Upper lobe of left lung (tissue), 6 donors: Measurements from ENCODE around the gene AS3MT. TPM values are rescaled to one million over a fixed set of nuclear protein-coding genes. Genes with fewer than 3 reads are reported as not detected.
"Not testable (repeated sequence)": the region's sequence is repeated elsewhere in the genome, so short reads cannot be mapped to it uniquely, and the experiment has no call there.

Experiments used
- ATAC-seq, 2 donors: fragments of 200-7000 bp; cut with Tn5 transposase; one replicate each; pipeline ENCODE4 v1.9.1; 2022; ENCODE audit warnings: mild to moderate bottlenecking in 2 of 2, moderate library complexity in 2 of 2; ENCODE audit not compliant: low FRiP score in 2 of 2
- DNase-seq, 2 donors: peaks; one replicate each; pipeline ENCODE4 v3.0.0-alpha.2; 2019 to 2020
- H3K27ac ChIP-seq, 4 donors: fragments of 200-600 bp; sonication (generic); one replicate each; pipeline ENCODE4 v1.5.1; 2016 to 2019
- H3K27me3 ChIP-seq, 4 donors: fragments of 200-600 bp; sonication (generic); one replicate each; pipeline ENCODE4 v1.5.1; 2017 to 2019
- H3K36me3 ChIP-seq, 4 donors: fragments of 200-600 bp; sonication (generic); one replicate each; pipeline ENCODE4 v1.5.1; 2016 to 2019
- H3K4me1 ChIP-seq, 4 donors: fragments of 200-600 bp; sonication (generic); one replicate each; pipeline ENCODE4 v1.5.1; 2018 to 2019
- H3K4me3 ChIP-seq, 4 donors: fragments of 200-600 bp; sonication (generic); one replicate each; pipeline ENCODE4 v1.5.1; 2017 to 2019; ENCODE audit warnings: mild to moderate bottlenecking in 2 of 4, moderate library complexity in 1 of 4
- H3K9me3 ChIP-seq, 4 donors: fragments of 200-600 bp; sonication (generic); one replicate each; pipeline ENCODE4 v1.5.1; 2018 to 2019
- EP300 ChIP-seq, 4 donors: sonication (generic); formaldehyde crosslinking; IDR thresholded peaks; one replicate each; pipeline ENCODE4 v1.5.1; 2017; ENCODE audit warnings: antibody characterized with exemption in 4 of 4, control low read depth in 2 of 4
- POLR2A ChIP-seq, 4 donors: fragments of 450-650 bp; IDR thresholded peaks; one replicate each; pipeline ENCODE4 v1.5.1; 2016 to 2017; ENCODE audit warnings: antibody characterized with exemption in 4 of 4, mild to moderate bottlenecking in 2 of 4
- POLR2AphosphoS5 ChIP-seq, 2 donors: sonication (generic); formaldehyde crosslinking; IDR thresholded peaks; one replicate each; pipeline ENCODE4 v1.5.1; 2017; ENCODE audit warnings: antibody characterized with exemption in 2 of 2
- WGBS, 2 donors: methylation state at CpG; one replicate each; pipeline ENCODE4 v1.1.5; 2017 to 2018; 5-methylcytosine and 5-hydroxymethylcytosine counted together
- total RNA-seq, 6 donors: library from RNA; depleted of rRNA in 4 of 6; stranded (reverse); fragments of >200 nt in 4 of 6; gene quantifications; one replicate each; pipeline versions ENCODE4 v1.1.0 to v1.2.1, GENCODE V29; 2016 to 2021
- TF ChIP-seq, protein P1 (sequence below), 6 experiments: fragments of 450-650 bp in 4 of 6; fragments of 200-600 bp in 2 of 6; sonication (generic) in 2 of 6; IDR thresholded peaks; one replicate each; pipeline ENCODE4 v1.5.1; 2016 to 2019; ENCODE audit warnings: antibody characterized with exemption in 6 of 6
- donor health status: DM: no; HTN: no; CAD: no; lungs with moderate emphysema.
- donor health status: DM: no; HTN: yes; CAD: no; lungs with severe emphysema.

The AS3MT gene
- total RNA-seq, 6 donors from 2014 or later = 1.7 to 4.9 (median 2.3) TPM

DNA sequence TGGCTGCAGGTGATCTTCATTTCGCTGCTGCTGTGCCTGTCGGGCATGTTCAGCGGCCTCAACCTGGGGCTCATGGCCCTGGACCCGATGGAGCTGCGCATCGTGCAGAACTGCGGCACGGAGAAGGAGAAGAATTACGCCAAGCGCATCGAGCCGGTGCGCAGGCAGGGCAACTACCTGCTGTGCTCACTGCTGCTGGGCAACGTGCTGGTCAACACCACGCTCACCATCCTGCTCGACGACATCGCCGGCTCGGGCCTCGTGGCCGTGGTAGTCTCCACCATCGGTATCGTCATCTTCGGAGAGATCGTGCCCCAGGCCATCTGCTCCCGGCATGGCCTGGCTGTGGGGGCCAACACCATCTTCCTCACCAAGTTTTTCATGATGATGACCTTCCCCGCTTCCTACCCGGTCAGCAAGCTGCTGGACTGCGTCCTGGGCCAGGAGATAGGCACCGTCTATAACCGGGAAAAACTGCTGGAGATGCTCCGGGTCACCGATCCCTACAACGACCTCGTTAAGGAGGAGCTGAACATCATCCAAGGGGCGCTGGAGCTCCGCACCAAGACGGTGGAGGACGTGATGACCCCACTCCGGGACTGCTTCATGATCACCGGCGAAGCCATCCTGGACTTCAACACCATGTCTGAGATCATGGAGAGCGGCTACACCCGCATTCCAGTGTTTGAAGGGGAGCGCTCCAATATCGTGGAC is 50.1 kb downstream of the AS3MT start:
- Histone ChIP-seq H3K9me3 (no peaks in the 10 kb centered on the region), H3K4me1 (peaks cover 26 to 46% (median 40%) of the 10 kb centered on the region in 4 donors), H3K27me3 (no peaks in the 10 kb centered on the region), H3K27ac (peak overlapping the region in 2 of 4 donors; percentile 77 to 92), H3K36me3 (no peaks in the 10 kb centered on the region), H3K4me3 (peak overlapping the region; percentile 80 to 99 (median 97))
- DNase-seq = peak; percentile 25 to 82
- 42 to 56% methylated on average over 17 to 40 of the region's 47 CpGs for WGBS, 2 donors
- ATAC-seq = no peak
- TF ChIP-seq POLR2A (IDR thresholded peaks at IDR 0.05) = no peak

DNA sequence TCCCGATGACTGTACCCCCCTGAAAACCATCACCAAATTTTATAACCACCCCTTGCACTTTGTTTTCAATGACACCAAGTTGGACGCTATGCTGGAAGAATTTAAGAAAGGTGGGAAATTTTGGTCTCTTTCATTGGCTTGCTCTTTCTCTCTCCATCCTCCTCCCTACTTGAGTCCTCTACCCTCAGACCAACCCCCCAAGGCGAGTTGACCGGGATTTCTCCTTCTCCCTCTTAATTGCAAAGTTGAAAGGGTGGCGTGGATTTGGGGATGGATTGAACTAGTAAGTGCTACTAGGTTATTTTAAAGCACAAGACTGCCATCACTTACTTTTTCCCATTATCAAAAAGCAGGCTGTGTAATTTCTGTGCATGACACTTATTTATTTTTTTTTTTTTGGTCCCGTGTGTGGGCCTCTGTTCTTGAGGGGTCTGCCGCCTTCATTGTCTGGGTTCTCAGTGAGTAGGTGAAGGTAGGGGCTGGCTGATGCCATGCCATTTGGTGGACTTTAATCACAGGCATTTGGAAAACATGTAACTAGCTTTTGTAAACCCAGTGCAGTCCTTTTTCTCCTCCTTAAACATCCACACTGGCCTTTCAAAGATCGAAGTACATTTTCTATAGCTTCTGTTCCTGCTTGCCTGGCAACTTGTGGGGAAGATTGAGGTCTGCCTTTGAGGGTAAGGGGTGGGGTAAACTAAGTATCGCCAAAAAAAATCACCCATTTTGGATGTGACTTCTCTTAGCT is 50.9 kb downstream of the AS3MT start:
- peaks cover 26 to 46% (median 40%) of the 10 kb centered on the region in 4 donors for H3K4me1 ChIP-seq
- peak overlapping the region in 3 of 4 donors; percentile 80 to 99 (median 97) for H3K4me3 ChIP-seq
- H3K9me3 ChIP-seq = no peaks in the 10 kb centered on the region
- H3K36me3 ChIP-seq = no peaks in the 10 kb centered on the region
- no peak for DNase-seq
- 57 to 62% methylated on average over 9 of the region's 9 CpGs for WGBS, 2 donors
- no peak for ATAC-seq
- H3K27me3 ChIP-seq = no peaks in the 10 kb centered on the region
- H3K27ac ChIP-seq = no peak overlapping the region
- TF ChIP-seq, protein P1, sequence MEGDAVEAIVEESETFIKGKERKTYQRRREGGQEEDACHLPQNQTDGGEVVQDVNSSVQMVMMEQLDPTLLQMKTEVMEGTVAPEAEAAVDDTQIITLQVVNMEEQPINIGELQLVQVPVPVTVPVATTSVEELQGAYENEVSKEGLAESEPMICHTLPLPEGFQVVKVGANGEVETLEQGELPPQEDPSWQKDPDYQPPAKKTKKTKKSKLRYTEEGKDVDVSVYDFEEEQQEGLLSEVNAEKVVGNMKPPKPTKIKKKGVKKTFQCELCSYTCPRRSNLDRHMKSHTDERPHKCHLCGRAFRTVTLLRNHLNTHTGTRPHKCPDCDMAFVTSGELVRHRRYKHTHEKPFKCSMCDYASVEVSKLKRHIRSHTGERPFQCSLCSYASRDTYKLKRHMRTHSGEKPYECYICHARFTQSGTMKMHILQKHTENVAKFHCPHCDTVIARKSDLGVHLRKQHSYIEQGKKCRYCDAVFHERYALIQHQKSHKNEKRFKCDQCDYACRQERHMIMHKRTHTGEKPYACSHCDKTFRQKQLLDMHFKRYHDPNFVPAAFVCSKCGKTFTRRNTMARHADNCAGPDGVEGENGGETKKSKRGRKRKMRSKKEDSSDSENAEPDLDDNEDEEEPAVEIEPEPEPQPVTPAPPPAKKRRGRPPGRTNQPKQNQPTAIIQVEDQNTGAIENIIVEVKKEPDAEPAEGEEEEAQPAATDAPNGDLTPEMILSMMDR (IDR thresholded peaks at IDR 0.05) = no peak
- TF ChIP-seq POLR2AphosphoS5 (IDR thresholded peaks at IDR 0.05) (no peak), POLR2A (IDR thresholded peaks at IDR 0.05) (no peak), EP300 (IDR thresholded peaks at IDR 0.05) (no peak)

DNA sequence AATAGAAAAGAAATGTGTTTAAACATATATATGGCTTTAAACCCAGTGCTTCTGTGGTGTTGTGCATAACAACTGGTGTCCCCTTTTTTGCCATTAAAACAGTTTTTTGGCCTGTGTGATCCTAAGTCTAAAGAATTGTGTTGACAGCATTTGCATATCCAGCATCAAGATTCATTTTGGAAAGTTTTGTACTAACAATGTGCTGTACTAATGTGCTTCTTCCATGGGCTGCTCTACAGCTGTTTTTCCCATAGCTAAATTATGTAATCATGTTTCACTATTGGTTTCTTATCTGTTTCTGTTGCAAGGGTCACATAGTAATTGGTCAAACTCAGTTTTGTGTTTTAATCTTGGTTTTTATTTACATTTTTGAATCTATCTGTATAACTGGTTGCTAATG is 54.3 kb downstream of the AS3MT start:
- H3K4me1 ChIP-seq = peaks cover 21 to 35% (median 31%) of the 10 kb centered on the region in 4 donors
- H3K27ac ChIP-seq = no peak overlapping the region
- no peaks in the 10 kb centered on the region for H3K9me3 ChIP-seq
- H3K27me3 ChIP-seq = no peaks in the 10 kb centered on the region
- ATAC-seq (no peak), DNase-seq (no peak)
- no peak overlapping the region for H3K4me3 ChIP-seq
- peaks cover 0 to 4% (median 0%) of the 10 kb centered on the region in 4 donors for H3K36me3 ChIP-seq
- TF ChIP-seq POLR2A (IDR thresholded peaks at IDR 0.05) (no peak), POLR2AphosphoS5 (IDR thresholded peaks at IDR 0.05) (no peak), EP300 (IDR thresholded peaks at IDR 0.05) (no peak)
- TF ChIP-seq, protein P1 (IDR thresholded peaks at IDR 0.05) = no peak

DNA sequence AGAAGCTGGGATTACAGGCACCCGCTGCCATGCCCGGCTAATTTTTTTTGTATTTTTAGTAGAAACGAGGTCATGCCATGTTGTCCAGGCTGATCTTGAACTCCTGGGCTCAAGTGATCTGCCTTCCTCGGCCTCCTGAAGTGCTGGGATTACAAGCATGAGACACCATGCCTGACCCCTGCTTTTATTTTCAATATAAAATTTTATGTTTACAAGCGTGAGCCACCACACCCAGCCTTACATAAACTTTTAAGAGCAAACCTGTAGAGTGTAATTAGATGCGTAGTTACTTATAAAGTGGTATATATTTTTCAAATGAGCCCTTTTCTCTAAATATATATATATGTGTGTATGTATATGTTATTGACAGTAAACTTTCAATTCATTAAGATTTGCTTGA is 57.6 kb downstream of the AS3MT start:
- Histone ChIP-seq H3K4me3 (no peak overlapping the region), H3K4me1 (peaks cover 0 to 6% (median 2%) of the 10 kb centered on the region in 4 donors), H3K27ac (no peak overlapping the region), H3K9me3 (no peaks in the 10 kb centered on the region), H3K27me3 (no peaks in the 10 kb centered on the region), H3K36me3 (peaks cover 0 to 4% (median 0%) of the 10 kb centered on the region in 4 donors)
- DNase-seq = no peak
- no peak for ATAC-seq
- TF ChIP-seq POLR2A (IDR thresholded peaks at IDR 0.05) (no peak), POLR2AphosphoS5 (IDR thresholded peaks at IDR 0.05) (no peak)
- TF ChIP-seq, protein P1 (IDR thresholded peaks at IDR 0.05) = no peak
- 90 to 94% methylated on average over 6 of the region's 6 CpGs for WGBS, 2 donors

DNA sequence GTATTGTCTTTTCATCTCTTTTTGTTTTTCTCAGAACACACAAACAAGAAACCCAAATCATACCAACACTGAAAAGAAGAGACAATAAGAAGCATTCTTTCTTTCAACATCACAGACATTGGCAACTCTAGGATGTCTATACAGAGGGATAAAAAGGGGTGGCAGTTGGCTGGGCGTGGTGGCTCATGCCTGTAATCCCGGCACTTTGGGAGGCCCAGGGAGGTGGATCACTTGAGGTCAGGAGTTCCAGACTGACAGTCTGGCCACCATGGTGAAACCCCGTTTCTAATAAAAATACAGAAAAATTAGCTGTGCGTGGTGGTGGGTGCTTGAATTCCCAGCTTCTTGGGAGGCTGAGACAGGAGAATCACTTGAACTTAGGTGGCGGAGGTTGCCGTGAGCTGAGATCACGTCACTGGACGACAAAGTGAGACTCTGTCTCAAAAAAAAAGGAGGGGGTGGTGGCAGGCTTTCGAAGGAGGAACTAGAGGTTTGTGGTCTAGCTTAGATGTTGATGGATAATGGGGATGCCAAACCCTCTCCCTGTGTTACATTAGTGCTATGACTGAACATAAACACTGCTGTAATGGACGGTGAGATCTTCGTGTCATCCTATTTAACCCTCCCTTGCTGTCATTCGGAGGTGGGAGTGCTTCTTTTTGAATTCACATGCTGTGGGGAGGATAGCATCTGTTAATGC is 58.2 kb downstream of the AS3MT start:
- Histone ChIP-seq H3K27me3 (no peaks in the 10 kb centered on the region), H3K9me3 (no peaks in the 10 kb centered on the region), H3K27ac (no peak overlapping the region), H3K36me3 (peaks cover 0 to 4% (median 0%) of the 10 kb centered on the region in 4 donors), H3K4me1 (peaks cover 0 to 6% (median under 1%) of the 10 kb centered on the region in 4 donors), H3K4me3 (no peak overlapping the region)
- WGBS, 2 donors = 63 to 72% methylated on average over 12 of the region's 12 CpGs
- DNase-seq (no peak), ATAC-seq (no peak)
- TF ChIP-seq EP300 (IDR thresholded peaks at IDR 0.05) (no peak), POLR2A (IDR thresholded peaks at IDR 0.05) (no peak), POLR2AphosphoS5 (IDR thresholded peaks at IDR 0.05) (no peak)
- TF ChIP-seq, protein P1 (IDR thresholded peaks at IDR 0.05) = no peak

DNA sequence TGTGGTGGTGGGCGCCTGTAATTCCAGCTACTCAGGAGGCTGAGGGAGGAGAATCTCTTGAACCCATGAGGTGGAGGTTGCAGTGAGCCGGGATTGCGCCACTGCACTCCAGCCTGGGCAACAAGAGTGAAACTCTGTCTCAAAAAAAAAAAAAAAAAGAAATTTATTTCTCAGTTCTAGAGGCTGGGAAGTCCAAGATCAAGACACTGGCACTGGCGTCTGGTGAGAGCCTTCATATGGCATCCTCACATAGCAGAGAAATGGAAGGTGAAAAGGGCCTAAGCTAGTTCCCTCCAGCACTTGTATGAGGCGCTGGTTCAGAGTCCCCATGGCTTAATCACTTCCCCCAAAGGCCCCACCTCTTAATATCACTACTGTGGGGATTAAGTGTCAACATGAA is 59.2 kb downstream of the AS3MT start:
- H3K27ac ChIP-seq, H3K27me3 ChIP-seq, H3K4me1 ChIP-seq, DNase-seq, ATAC-seq, H3K36me3 ChIP-seq, H3K9me3 ChIP-seq, H3K4me3 ChIP-seq: not testable (repeated sequence)
- 99% methylated on average over 5 of the region's 5 CpGs for WGBS, 2 donors
